GM21381 (cell line): ENCODE measurements around the gene THUMPD3.

Experiments
- ATAC-seq: cut with Tn5 transposase; IDR thresholded peaks from one replicate; pipeline ENCODE4 v1.9.1; 2021; ENCODE audit warnings: mild to moderate bottlenecking, moderate library complexity; ENCODE audit not compliant: unreplicated experiment

THUMPD3 gene

GRCh38 chr3:9352917-9353752 lies 9.7 kb upstream of the THUMPD3 start:
- no peak for ATAC-seq

DNA sequence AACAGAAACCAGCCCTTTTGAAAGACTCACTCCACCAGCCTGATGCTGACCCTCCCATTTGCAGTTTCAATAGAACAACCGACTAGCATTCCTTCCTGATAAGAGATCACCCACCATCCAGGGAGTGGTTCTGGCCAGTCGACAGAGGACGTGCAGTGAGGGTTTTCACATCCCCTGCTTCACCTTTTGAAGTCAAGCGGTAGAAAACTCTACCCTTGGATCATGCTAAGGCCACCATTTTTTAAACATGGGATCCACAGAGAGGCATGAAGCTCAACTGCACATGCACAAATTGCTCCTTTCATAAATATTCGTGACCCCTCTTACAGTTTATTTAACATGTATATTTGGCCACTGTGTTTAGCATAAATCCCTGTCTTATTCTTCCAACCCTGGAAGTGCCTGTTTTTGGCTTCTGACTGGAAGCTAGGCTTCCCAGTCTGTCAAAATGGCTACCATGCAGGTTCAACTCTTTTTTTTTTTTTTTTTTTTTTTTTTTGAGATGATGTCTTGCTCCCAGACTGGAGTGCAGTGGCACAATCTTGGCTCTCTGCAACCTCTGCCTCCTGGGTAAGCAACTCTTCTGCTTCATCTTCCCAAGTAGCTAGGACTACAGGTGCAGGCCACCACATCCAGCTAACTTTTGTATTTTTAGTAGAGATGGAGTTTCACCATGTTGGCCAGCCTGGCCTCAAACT lies 1.0 kb upstream of the THUMPD3 start:
- ATAC-seq, result no peak

GRCh38 chr3:9369508-9369907 lies 6.7 kb downstream of the THUMPD3 start:
- no peak for ATAC-seq

DNA sequence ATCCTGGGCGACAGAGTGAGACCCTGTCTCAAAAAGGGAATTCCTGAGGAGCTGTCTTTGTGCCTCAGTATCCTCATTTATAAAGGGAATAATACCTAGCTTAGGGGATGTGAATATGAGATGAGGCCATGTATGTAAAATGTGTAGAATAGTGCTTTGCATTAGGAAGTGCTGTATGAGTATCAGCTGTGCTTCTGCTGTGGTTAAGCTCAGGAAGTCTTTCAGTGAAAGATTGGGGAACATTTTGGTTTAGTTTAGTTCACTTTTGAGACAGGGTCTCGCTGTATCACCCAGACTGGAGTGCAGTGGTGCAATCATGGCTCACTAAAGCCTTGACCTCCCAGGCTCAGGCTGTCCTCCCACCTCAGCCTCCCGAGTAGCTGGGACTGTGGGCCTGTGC lies 10.6 kb downstream of the THUMPD3 start:
- no peak for ATAC-seq

- ATAC-seq, result no peak
These were observed 15.1 kb downstream of the THUMPD3 start for GRCh38 chr3:9377981-9378380.

DNA sequence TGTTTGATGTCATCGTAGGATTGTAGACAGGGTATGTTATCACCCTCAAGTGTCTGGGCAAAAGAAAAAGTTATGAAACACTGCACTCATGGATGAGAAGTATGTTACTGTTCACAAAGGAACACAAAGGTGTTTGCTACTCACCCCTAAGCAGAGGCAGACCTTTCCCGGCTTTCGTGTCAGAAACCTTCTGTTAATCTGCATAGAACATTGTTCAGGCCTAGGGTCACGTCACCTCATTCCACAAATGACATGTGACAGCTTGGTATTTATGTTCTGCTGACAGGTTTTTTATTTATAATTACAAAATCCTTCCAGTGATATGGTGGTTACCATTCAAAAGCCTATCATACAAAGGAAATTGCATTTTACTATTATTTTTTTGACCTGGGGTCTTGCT lies 16.5 kb downstream of the THUMPD3 start:
- ATAC-seq, result no peak

DNA sequence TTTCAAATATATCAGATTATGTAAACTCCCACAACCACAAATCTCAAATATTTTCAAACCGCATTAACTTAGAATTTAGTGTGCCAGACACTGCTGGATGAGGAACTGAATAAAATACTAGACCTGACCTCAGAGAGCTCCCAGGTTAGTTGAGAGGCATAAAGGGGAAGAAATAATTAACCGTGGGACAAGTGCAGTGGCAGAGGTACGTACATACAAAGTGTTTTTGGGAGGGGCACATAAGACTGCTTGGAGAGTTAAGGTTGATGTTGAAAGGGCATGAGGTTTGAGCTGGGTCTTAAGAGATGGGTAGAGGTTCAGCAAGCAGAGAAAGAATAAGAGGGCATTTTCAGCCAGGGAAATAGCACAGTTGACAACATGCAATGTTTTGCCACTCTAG lies 17.2 kb downstream of the THUMPD3 start:
- no peak for ATAC-seq

DNA sequence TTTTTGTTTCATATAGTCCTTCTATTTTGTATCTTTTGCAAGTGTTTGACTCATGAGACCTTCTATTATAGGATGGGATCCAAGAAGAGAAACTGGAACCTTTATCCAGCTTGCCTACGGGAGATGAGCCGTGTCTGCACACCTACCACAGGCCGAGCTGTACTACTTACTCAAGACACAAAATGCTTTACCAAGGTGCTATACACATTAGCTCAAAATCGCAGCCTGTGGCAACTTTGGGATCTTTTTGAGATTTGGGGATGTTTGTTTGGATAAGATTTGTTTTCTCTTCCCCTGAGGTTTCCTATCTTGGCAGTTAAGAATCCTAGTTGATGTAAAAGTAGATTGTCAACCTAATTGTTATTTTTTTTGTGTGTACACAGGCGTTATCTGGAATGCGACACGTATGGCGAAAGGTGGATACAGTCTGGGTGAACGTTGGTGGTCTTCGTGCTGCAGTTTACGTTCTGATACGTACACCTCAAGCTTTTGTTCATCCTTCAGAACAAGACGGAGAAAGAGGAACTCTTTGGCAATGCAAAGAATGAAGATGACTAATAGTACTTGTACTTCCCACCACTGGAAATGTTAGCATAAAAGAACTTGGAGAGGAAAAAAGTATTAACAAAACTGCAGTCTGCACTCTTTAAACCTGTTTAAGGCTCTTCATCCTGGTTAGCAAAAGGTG lies 21.4 kb downstream of the THUMPD3 start:
- ATAC-seq, result no peak

DNA sequence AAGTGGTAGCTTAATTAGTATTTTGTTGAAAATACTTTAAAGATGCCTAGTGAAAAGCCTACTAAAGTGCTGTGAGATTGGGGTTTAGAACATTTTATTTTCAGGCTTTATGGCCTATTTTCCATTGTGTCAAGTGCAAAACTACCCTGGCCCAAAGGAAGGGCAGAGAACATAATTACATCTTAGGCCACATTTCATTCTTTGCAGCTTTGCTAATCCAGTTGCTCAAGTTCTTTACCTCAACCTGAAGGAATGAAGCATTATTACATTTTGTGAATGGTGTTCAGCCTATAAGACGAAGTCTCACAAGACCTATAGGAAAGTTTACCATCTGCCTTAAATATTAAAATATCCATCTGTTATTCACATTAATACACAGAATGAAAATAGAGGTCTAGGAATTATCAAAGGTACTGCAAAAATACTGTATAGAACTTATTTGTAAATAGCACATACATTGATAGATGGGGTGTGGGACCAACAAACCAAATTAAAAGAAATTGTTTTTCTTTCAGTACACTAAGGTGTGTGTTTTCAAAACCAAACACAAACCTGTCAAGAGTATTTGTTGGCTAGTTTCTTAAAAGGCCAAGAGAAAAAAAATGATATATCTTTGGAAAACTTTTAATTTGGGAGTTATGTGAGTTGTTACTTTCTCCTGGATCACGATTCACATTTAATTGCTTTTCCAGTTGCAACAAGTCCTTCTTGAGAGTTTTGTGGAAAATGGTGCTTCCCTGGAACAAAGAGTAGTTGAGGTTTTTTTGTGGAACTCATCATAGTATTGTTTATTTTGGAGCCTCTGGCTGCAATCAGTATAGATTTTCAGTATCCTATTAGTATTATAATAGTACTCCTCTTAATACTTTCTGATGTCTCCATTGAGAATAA lies 22.6 kb downstream of the THUMPD3 start:
- no peak for ATAC-seq

DNA sequence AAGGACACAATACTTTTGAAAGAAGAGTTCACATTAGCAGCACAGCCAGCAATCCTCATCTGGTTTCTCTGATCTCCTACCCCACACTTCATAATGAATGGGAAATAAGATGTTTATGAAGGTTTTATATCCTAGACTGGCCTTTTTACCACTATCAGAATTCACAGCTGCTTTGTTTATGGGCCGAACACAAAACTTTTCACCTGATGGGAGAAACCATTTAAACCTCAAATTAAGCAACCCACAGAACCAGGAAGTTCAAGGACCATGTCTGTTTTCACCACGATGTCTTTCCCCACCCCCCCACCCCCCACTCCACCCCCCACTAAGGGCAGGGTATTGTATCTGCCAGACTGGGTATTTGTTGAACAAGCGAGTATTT lies 23.2 kb downstream of the THUMPD3 start:
- no peak for ATAC-seq

DNA sequence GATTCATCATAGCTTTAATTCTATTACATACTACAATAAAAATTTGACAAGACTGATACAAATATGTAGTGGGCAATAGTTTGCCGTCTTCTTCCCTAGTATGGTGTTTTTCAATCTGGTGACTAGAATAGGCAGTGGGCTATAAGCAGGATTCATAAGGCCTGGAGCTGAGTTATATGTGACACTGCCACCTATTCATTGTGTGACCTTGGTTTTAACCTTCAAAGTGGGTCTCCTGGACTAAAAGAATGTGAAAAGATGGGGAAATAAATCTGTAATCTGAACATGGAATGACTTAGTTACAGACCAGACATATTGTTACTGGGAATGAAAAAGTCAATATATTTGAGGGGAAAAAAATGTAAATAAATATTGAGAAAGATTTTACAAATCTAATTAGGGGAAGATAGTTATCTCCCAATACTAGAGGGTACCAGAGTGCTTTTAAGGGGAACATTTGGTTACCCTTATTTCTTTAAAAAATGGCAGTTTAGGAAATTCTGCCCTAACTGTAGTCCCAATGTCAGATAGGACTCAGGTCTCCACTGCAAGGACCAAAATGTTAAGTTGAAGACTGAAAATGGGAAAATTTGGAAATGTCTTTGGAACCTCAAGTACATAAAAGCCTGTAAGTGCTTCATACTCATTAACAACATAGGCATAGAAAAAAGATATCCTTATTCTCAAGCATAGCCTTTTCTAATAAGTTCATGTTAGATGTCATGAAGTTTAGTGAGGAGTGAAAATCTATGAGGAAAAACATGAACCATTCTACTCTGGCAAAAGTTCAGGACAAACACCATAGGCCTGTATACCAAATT lies 23.9 kb downstream of the THUMPD3 start:
- ATAC-seq, result no peak

- no peak for ATAC-seq
These were observed 24.4 kb downstream of the THUMPD3 start for GRCh38 chr3:9387322-9387655.

GRCh38 chr3:9388142-9388541 lies 25.3 kb downstream of the THUMPD3 start:
- no peak for ATAC-seq

- ATAC-seq, result no peak
These were observed 25.9 kb downstream of the THUMPD3 start for GRCh38 chr3:9388562-9389272.

DNA sequence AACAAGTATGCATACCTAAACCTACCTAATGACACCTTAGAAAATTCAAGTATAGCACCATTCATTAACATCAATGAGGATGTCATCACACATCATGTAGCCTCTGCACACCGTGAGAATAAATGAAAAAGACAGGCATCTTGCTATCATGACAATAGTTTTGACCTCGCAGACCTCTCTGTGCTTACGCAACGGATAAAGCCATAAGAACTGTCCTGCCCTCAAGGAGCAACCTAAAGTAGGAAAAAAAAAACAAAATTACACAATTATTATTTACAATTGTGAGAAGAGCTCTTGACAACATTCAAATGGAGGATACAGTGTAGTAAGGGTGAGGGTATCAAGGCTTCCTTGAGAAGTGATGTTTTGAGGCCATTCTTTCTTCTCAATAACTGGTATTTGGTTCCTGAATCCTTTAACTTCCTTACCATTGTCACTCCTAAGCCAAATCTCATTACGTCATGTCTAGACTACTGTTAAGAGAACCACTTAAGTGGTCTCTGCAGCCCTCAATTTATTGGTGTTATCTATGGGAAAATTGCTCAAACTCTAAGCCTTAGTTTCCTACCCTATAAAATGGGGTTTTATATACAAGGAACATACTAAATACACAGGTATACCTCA lies 27.5 kb downstream of the THUMPD3 start:
- no peak for ATAC-seq

DNA sequence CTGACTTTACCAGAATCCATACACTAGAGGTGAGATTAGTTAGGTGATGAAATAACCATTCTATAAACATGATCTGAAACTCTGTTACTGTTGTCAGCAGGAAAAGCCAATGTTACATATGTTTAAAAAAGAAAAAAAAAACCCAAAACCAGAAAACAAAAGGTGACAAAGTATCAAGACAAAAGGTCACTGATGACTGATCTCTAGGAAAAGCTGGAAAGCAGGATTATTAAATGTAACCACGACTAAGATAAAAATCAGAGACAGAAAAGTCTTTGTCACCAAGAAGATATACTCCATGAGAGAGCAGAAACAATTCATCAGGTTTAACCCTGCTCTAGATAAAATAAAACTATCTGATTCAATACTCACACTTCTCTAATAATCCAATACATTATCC lies 29.2 kb downstream of the THUMPD3 start:
- ATAC-seq, result no peak

DNA sequence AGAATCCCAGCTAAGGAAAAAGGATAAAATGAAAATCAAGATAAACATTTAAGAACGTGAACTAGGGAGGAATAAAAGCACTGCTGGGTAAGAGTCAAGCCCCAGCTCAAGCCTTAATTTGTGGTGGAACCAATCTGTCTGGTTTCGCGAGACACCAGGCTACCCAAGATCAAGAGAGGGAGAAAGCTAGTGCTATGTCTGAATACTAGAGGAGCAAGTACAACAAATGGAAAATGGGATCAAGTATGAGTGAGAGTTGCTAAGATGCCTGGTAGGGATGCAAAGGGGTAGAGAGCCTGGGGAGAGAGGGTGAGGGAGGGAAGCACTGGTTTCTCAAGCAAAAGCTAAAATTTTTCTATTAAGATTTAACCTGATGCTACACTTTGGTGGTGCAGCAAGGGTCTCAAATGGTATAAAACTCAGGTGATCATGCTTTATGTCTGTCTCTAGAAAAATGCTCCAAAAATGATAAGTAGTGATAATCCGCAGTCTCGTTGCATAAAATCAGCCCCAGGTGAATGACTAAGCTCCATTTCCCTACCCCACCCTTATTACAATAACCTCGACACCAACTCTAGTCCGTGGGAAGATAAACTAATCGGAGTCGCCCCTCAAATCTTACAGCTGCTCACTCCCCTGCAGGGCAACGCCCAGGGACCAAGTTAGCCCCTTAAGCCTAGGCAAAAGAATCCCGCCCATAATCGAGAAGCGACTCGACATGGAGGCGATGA lies 32.9 kb downstream of the THUMPD3 start:
- no peak for ATAC-seq

GRCh38 chr3:9396301-9396631 lies 33.4 kb downstream of the THUMPD3 start:
- peak; percentile 30 for ATAC-seq
